ENCODE measurements around the gene CHRM4.
A peak's percentile ranks its signal among the peaks of the same experiment; 100 is the strongest.

CHRM4 gene

DNA sequence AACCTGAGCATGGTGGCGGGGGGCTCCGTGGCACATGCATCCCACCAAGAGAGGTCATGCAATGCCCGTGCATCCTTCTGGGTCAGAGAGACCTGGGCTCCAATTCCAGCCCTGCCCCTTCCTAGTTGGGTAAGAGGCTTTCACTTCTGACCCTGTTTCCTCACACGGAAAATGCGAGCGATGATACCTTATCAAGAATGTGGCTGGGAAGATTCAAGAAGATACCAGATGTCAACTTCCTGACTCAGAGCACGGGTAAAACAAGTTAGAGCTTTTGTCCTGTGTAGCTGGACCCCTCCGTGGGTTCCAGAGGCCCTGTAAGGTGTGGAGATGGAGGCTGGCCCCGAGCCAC, 53.0 kb downstream of the CHRM4 start:
- H3K36me3 ChIP-seq (ENCODE audit: control insufficient read depth in 1 of 2, insufficient read depth in 2 of 2, low read depth in 1 of 2, low read length in 2 of 2) = no peaks in the 10 kb centered on the region
- H2AK5ac ChIP-seq (ENCODE audit: low read length, severe bottlenecking) = no peak overlapping the region
- peaks cover 16 to 45% of the 10 kb centered on the region in 2 experiments for H3K27me3 ChIP-seq (ENCODE audit: control insufficient read depth in 1 of 2, insufficient read depth in 1 of 2, low read length in 2 of 2)
- no peak overlapping the region for H2BK120ac ChIP-seq (ENCODE audit: low read depth, low read length)
- H3K4me2 ChIP-seq (ENCODE audit: low read length, poor library complexity, severe bottlenecking) = peak overlapping the region; percentile 70
- H4K91ac ChIP-seq (ENCODE audit: low read length) = peak overlapping the region; percentile 84
- H3K79me1 ChIP-seq (replicated peaks; ENCODE audit: low read length, poor library complexity, severe bottlenecking) = no peaks in the 10 kb centered on the region
- H3K4ac ChIP-seq (ENCODE audit: low read depth in 1 of 2, low read length in 2 of 2) = no peak overlapping the region
- peak overlapping the region; percentile 97 for H4K8ac ChIP-seq (ENCODE audit: low read length)
- no peak overlapping the region for H3K27ac ChIP-seq (ENCODE audit: low read length, poor library complexity, severe bottlenecking)
- peak overlapping the region; percentile 9 to 23 for H3K4me3 ChIP-seq (ENCODE audit: insufficient read depth in 1 of 2, low read depth in 1 of 2, low read length in 2 of 2)
- DNase-seq = peak; percentile 57
- no peaks in the 10 kb centered on the region for H3K9me3 ChIP-seq (ENCODE audit: control insufficient read depth, low read length)
- H2BK15ac ChIP-seq (ENCODE audit: low read depth, poor library complexity, severe bottlenecking) = no peak overlapping the region
- 30% methylated on average over 9 of the region's 9 CpGs for WGBS
- H2BK5ac ChIP-seq (ENCODE audit: low read depth, low read length, poor library complexity, severe bottlenecking) = no peak overlapping the region
- peak overlapping the region in 1 of 2 experiments; percentile 59 for H2BK12ac ChIP-seq (ENCODE audit: low read length in 2 of 2)
- peak overlapping the region; percentile 39 for H3K9ac ChIP-seq (ENCODE audit: low read length)
- H2AFZ ChIP-seq (ENCODE audit: low read depth, low read length) = peak overlapping the region; percentile 87
- peak overlapping the region; percentile 79 to 82 for H3K18ac ChIP-seq (ENCODE audit: low read depth in 1 of 2, low read length in 2 of 2)
- H3K4me1 ChIP-seq (ENCODE audit: control insufficient read depth, insufficient read depth, low read depth, low read length) = peaks cover 27% of the 10 kb centered on the region
- H3K23ac ChIP-seq (ENCODE audit: low read length in 2 of 2) = no peak overlapping the region
- no peak overlapping the region for H3K14ac ChIP-seq (ENCODE audit: low read length in 2 of 2)

DNA sequence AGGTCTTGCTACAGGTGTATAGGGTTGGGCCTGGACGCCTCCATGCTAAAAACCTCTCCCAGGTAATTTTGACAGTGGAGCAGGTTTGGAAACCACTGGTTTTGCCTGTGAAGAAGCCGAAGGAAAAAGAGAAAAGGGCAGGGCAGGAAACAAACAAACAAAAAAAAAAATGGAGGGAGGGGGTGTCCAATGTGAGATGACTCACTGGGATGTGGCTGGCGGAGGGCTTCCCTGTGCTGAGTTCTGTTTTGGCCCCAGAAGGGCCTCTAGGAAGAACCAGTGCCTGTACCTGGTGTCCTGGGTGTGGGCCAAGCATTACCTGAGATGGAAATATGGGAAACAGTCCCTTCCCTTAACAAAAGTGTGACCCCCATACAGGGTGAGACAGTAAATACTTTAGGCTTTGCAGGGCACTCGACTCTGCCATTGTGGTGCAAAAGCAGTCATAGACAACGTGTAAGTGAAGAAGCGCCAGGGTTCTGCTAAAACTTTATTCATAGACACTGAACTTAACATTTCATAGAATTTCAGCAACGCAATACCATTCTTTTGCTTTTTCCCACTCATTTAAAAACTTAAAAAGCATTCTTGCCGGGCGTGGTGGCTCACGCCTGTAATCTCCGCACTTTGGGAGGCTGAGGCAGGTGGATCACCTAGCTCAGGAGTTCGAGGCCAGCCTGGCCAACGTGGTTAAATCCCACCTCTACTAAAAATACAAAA, 53.8 kb downstream of the CHRM4 start:
- Histone ChIP-seq H3K4me3 (ENCODE audit: insufficient read depth in 1 of 2, low read depth in 1 of 2, low read length in 2 of 2) (no peak overlapping the region), H3K14ac (ENCODE audit: low read length in 2 of 2) (no peak overlapping the region), H2BK120ac (ENCODE audit: low read depth, low read length) (no peak overlapping the region), H4K8ac (ENCODE audit: low read length) (no peak overlapping the region), H3K79me1 (replicated peaks; ENCODE audit: low read length, poor library complexity, severe bottlenecking) (no peaks in the 10 kb centered on the region), H3K4me2 (ENCODE audit: low read length, poor library complexity, severe bottlenecking) (no peak overlapping the region), H3K4me1 (ENCODE audit: control insufficient read depth, insufficient read depth, low read depth, low read length) (peaks cover 34% of the 10 kb centered on the region), H2AK5ac (ENCODE audit: low read length, severe bottlenecking) (no peak overlapping the region), H3K4ac (ENCODE audit: low read depth in 1 of 2, low read length in 2 of 2) (no peak overlapping the region), H4K91ac (ENCODE audit: low read length) (no peak overlapping the region), H3K9me3 (ENCODE audit: control insufficient read depth, low read length) (no peaks in the 10 kb centered on the region), H3K27ac (ENCODE audit: low read length, poor library complexity, severe bottlenecking) (no peak overlapping the region), H3K9ac (ENCODE audit: low read length) (no peak overlapping the region), H3K27me3 (ENCODE audit: control insufficient read depth in 1 of 2, insufficient read depth in 1 of 2, low read length in 2 of 2) (peaks cover 20 to 47% of the 10 kb centered on the region in 2 experiments), H2BK5ac (ENCODE audit: low read depth, low read length, poor library complexity, severe bottlenecking) (no peak overlapping the region), H3K36me3 (ENCODE audit: control insufficient read depth in 1 of 2, insufficient read depth in 2 of 2, low read depth in 1 of 2, low read length in 2 of 2) (no peaks in the 10 kb centered on the region), H2AFZ (ENCODE audit: low read depth, low read length) (no peak overlapping the region), H3K23ac (ENCODE audit: low read length in 2 of 2) (no peak overlapping the region), H2BK12ac (ENCODE audit: low read length in 2 of 2) (no peak overlapping the region), H3K18ac (ENCODE audit: low read depth in 1 of 2, low read length in 2 of 2) (no peak overlapping the region), H2BK15ac (ENCODE audit: low read depth, poor library complexity, severe bottlenecking) (no peak overlapping the region)
- no peak for DNase-seq
- 85% methylated on average over 13 of the region's 13 CpGs for whole genome bisulfite sequencing

DNA sequence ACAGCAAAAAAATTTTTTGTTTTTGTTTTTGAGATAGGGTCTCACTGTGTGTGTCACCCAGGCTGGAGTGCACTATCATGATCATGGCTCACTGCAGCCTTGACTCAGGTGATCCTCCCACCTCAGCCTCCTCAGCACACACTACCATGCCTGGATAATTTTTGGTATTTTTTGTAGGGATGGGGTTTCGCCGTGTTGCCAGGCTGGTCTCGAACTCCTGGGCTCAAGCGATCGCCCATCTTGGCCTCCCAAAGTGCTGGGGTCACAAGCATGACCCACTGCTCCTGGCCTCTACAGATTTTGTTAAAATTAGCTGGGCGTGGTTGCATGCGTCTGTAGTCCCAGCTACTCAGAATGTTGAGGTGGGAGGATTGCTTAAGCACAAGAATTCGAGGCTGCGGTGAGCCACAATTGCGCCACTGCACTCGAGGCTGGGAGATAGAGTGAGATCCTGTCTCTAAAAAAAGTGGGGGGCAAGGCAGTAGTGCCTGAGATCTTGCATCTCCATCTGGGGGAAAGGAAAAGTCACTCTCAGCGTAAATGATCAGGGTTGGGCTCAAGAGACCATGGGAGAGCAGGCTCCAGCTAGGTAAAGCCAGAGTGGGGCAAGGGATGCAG, 54.9 kb downstream of the CHRM4 start:
- no peak overlapping the region for H3K4me2 ChIP-seq (ENCODE audit: low read length, poor library complexity, severe bottlenecking)
- H3K79me1 ChIP-seq (replicated peaks; ENCODE audit: low read length, poor library complexity, severe bottlenecking) = no peaks in the 10 kb centered on the region
- H2BK5ac ChIP-seq (ENCODE audit: low read depth, low read length, poor library complexity, severe bottlenecking) = no peak overlapping the region
- no peak overlapping the region for H3K27ac ChIP-seq (ENCODE audit: low read length, poor library complexity, severe bottlenecking)
- WGBS = 91% methylated on average over 12 of the region's 12 CpGs
- H3K27me3 ChIP-seq (ENCODE audit: control insufficient read depth in 1 of 2, insufficient read depth in 1 of 2, low read length in 2 of 2) = peaks cover 29 to 47% of the 10 kb centered on the region in 2 experiments
- H3K4ac ChIP-seq (ENCODE audit: low read depth in 1 of 2, low read length in 2 of 2) = no peak overlapping the region
- H4K8ac ChIP-seq (ENCODE audit: low read length) = no peak overlapping the region
- no peak overlapping the region for H2AFZ ChIP-seq (ENCODE audit: low read depth, low read length)
- peak overlapping the region; percentile 21 for H4K91ac ChIP-seq (ENCODE audit: low read length)
- H2BK12ac ChIP-seq (ENCODE audit: low read length in 2 of 2) = no peak overlapping the region
- peak; percentile 41 for DNase-seq
- no peak overlapping the region for H3K23ac ChIP-seq (ENCODE audit: low read length in 2 of 2)
- no peaks in the 10 kb centered on the region for H3K36me3 ChIP-seq (ENCODE audit: control insufficient read depth in 1 of 2, insufficient read depth in 2 of 2, low read depth in 1 of 2, low read length in 2 of 2)
- no peak overlapping the region for H3K18ac ChIP-seq (ENCODE audit: low read depth in 1 of 2, low read length in 2 of 2)
- no peak overlapping the region for H3K9ac ChIP-seq (ENCODE audit: low read length)
- H2BK120ac ChIP-seq (ENCODE audit: low read depth, low read length) = no peak overlapping the region
- no peak overlapping the region for H2AK5ac ChIP-seq (ENCODE audit: low read length, severe bottlenecking)
- no peak overlapping the region for H3K14ac ChIP-seq (ENCODE audit: low read length in 2 of 2)
- no peak overlapping the region for H2BK15ac ChIP-seq (ENCODE audit: low read depth, poor library complexity, severe bottlenecking)
- H3K4me3 ChIP-seq (ENCODE audit: insufficient read depth in 1 of 2, low read depth in 1 of 2, low read length in 2 of 2) = no peak overlapping the region
- H3K9me3 ChIP-seq (ENCODE audit: control insufficient read depth, low read length) = no peaks in the 10 kb centered on the region
- peaks cover 33% of the 10 kb centered on the region for H3K4me1 ChIP-seq (ENCODE audit: control insufficient read depth, insufficient read depth, low read depth, low read length)

GRCh38 chr11:46335890-46336562, 55.5 kb downstream of the CHRM4 start:
- no peak for DNase-seq
- Histone ChIP-seq H3K14ac (ENCODE audit: low read length in 2 of 2) (no peak overlapping the region), H2BK15ac (ENCODE audit: low read depth, poor library complexity, severe bottlenecking) (peak overlapping the region; percentile 26), H3K23ac (ENCODE audit: low read length in 2 of 2) (no peak overlapping the region), H3K4me2 (ENCODE audit: low read length, poor library complexity, severe bottlenecking) (no peak overlapping the region), H3K18ac (ENCODE audit: low read depth in 1 of 2, low read length in 2 of 2) (no peak overlapping the region), H2BK12ac (ENCODE audit: low read length in 2 of 2) (no peak overlapping the region), H3K79me1 (replicated peaks; ENCODE audit: low read length, poor library complexity, severe bottlenecking) (no peaks in the 10 kb centered on the region), H3K36me3 (ENCODE audit: control insufficient read depth in 1 of 2, insufficient read depth in 2 of 2, low read depth in 1 of 2, low read length in 2 of 2) (no peaks in the 10 kb centered on the region), H3K9me3 (ENCODE audit: control insufficient read depth, low read length) (no peaks in the 10 kb centered on the region), H3K27me3 (ENCODE audit: control insufficient read depth in 1 of 2, insufficient read depth in 1 of 2, low read length in 2 of 2) (peaks cover 35 to 47% of the 10 kb centered on the region in 2 experiments), H3K4me1 (ENCODE audit: control insufficient read depth, insufficient read depth, low read depth, low read length) (peaks cover 32% of the 10 kb centered on the region), H2AFZ (ENCODE audit: low read depth, low read length) (no peak overlapping the region), H3K4me3 (ENCODE audit: insufficient read depth in 1 of 2, low read depth in 1 of 2, low read length in 2 of 2) (no peak overlapping the region), H3K27ac (ENCODE audit: low read length, poor library complexity, severe bottlenecking) (no peak overlapping the region), H2BK5ac (ENCODE audit: low read depth, low read length, poor library complexity, severe bottlenecking) (no peak overlapping the region), H2AK5ac (ENCODE audit: low read length, severe bottlenecking) (no peak overlapping the region), H2BK120ac (ENCODE audit: low read depth, low read length) (no peak overlapping the region), H3K4ac (ENCODE audit: low read depth in 1 of 2, low read length in 2 of 2) (no peak overlapping the region), H4K91ac (ENCODE audit: low read length) (peak overlapping the region; percentile 16), H4K8ac (ENCODE audit: low read length) (no peak overlapping the region), H3K9ac (ENCODE audit: low read length) (no peak overlapping the region)
- 88% methylated on average over 11 of the region's 11 CpGs for WGBS

Data from mesenchymal stem cell (in vitro differentiated cells and primary cell).